ENCODE data around the gene CSRP1. TPM values are rescaled to one million over a fixed set of nuclear protein-coding genes. Genes with fewer than 3 reads are reported as not detected.

CSRP1 gene
- total RNA-seq, 2 experiments from 2014 or later, result 46.4 to 89.8 TPM

GRCh38 chr1:201542309-201543035 lies 35.5 kb upstream of the CSRP1 start:
- BruUV-seq (replicated peaks), result no TSS peak
- no peak for DNase-seq (ENCODE audit: low spot score)
- H3K36me3 ChIP-seq (ENCODE audit: insufficient read depth, low read length), result no peaks in the 10 kb centered on the region
- H2AFZ ChIP-seq (ENCODE audit: low read length), result no peak overlapping the region
- no peaks in the 10 kb centered on the region for H3K79me2 ChIP-seq (ENCODE audit: insufficient read depth, low read depth, low read length)
- H3K27ac ChIP-seq (ENCODE audit: low read depth, low read length, poor library complexity, severe bottlenecking), result no peak overlapping the region
- no peaks in the 10 kb centered on the region for H3K9me3 ChIP-seq (ENCODE audit: low read length)
- no peaks in the 10 kb centered on the region for H4K20me1 ChIP-seq (ENCODE audit: insufficient read depth, low read length)
- H3K4me2 ChIP-seq (ENCODE audit: low read length), result no peak overlapping the region
- CTCF ChIA-PET (ENCODE audit: unreplicated experiment), result no interaction called here
- no peak overlapping the region for H3K4me3 ChIP-seq (ENCODE audit: low read depth, low read length, poor library complexity, severe bottlenecking)
- TF ChIP-seq CTCF (conservative IDR thresholded peaks at IDR 0.05; ENCODE audit: low read length), result no peak
- POLR2A ChIA-PET, result interaction anchor here (0.6 to 0.7 kb wide), 3 partner anchors 38 to 440 kb away, joined by 3 to 5 read pairs (median 4); no protein-coding TSS in a partner anchor
- intact Hi-C loops (cut with micrococcal nuclease; ENCODE audit: unreplicated experiment), result no loop called here
- H3K4me1 ChIP-seq (ENCODE audit: insufficient read depth, low read length, poor library complexity, severe bottlenecking), result peaks cover 12% of the 10 kb centered on the region
- H3K9me2 ChIP-seq (ENCODE audit: insufficient read depth, low read length), result no peaks in the 10 kb centered on the region

GRCh38 chr1:201540846-201541735 lies 34.2 kb upstream of the CSRP1 start:
- no peaks in the 10 kb centered on the region for H4K20me1 ChIP-seq (ENCODE audit: insufficient read depth, low read length)
- no peak for TF ChIP-seq CTCF (conservative IDR thresholded peaks at IDR 0.05; ENCODE audit: low read length)
- TF ChIP-seq EZH2phosphoT487 (IDR thresholded peaks at IDR 0.05; ENCODE audit: borderline replicate concordance, low read depth, low read length), result no peak
- H3K27ac ChIP-seq (ENCODE audit: low read depth, low read length, poor library complexity, severe bottlenecking), result no peak overlapping the region
- intact Hi-C loops (cut with micrococcal nuclease; ENCODE audit: unreplicated experiment), result no loop called here
- POLR2A ChIA-PET, result interaction anchor here (0.6 to 1.0 kb wide), 2 partner anchors 20 to 25 kb away, joined by 3 to 6 read pairs; no protein-coding TSS in a partner anchor
- no peak overlapping the region for H3K4me3 ChIP-seq (ENCODE audit: low read depth, low read length, poor library complexity, severe bottlenecking)
- peak; percentile 45 for DNase-seq (ENCODE audit: low spot score)
- H3K9me2 ChIP-seq (ENCODE audit: insufficient read depth, low read length), result no peaks in the 10 kb centered on the region
- H3K4me2 ChIP-seq (ENCODE audit: low read length), result peak overlapping the region; percentile 39
- no peaks in the 10 kb centered on the region for H3K9me3 ChIP-seq (ENCODE audit: low read length)
- peak overlapping the region; percentile 12; the same call in 1 of the 2 replicates for H2AFZ ChIP-seq (ENCODE audit: low read length)
- no peaks in the 10 kb centered on the region for H3K36me3 ChIP-seq (ENCODE audit: insufficient read depth, low read length)
- CTCF ChIA-PET (ENCODE audit: unreplicated experiment), result no interaction called here
- no TSS peak for BruUV-seq (replicated peaks)
- no peaks in the 10 kb centered on the region for H3K79me2 ChIP-seq (ENCODE audit: insufficient read depth, low read depth, low read length)
- peaks cover 12% of the 10 kb centered on the region for H3K4me1 ChIP-seq (ENCODE audit: insufficient read depth, low read length, poor library complexity, severe bottlenecking)
